NCI-H748 (cell line): ENCODE results near the gene THRA.
A peak's percentile ranks its signal among the peaks of the same experiment; 100 is the strongest.

Experiments
- DNase-seq: peaks from one replicate; lab custom pipeline; 2025; ENCODE audit not compliant: unreplicated experiment; lab: John Stamatoyannopoulos, UW

The THRA gene

DNA sequence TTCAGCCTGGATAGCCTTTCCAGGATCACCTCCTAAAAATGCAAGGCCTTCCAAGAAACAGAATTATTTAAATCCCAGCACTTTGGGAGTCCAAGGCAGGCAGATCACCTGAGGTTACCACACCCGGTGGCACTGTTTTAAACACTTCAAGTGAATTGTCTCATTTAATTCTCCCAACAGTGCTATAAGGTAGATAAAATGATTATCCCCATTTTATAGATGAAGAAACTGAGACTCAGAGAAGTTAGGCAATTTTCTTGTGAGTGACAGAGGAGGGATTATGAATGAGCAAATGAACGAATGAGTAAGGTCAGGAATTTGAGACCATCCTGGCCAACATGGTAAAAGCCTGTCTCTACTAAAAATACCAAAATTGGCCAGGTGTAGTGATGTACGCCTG, 16.8 kb downstream of the THRA start:
- DNase-seq = no peak

DNA sequence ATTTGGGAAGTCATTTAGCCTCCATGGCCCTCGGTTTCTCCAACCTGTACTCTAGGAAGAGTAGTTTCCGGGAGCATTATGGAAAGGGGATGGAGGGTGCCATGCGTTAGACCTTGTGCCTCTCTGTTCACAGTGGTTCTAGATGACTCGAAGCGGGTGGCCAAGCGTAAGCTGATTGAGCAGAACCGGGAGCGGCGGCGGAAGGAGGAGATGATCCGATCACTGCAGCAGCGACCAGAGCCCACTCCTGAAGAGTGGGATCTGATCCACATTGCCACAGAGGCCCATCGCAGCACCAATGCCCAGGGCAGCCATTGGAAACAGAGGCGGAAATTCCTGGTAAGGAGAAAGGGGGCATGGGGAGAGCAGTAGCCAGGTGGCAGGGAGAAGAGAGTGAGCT, 21.7 kb downstream of the THRA start:
- DNase-seq = no peak

DNA sequence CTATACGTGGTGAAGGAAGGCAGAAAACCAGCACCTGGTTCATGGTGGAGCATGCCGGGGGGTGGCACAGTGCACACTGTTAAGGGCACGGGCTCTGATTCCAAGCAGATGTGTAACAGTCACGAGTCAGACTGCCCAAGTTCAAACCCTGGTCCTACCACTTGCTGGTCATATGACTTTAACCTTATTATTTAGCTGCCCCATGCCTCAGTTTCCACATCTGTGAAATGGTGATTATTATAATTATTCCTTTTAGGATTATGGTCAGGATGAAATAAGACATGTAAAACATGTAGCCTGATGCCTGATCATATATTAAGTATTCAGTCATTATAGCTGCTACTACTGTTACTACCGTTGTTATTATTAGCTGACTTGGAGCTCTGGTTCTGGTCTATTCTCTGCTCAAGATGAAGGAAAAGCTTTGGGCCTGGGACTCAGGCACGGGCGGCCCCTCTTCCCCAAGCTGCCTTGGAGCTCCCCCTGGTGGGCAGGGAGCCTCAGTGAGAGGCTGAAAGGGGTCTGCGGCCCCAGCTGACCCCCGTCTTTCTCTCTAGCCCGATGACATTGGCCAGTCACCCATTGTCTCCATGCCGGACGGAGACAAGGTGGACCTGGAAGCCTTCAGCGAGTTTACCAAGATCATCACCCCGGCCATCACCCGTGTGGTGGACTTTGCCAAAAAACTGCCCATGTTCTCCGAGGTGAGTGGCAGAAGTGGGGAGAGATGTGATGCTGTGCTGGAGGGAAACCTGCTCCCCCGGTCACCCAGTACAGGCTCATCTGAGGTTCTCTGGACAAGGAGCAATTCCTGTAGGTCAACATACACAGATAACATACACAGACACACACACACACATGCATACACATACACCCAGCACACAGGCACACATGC, 23.6 kb downstream of the THRA start:
- peak; percentile 39 for DNase-seq

GRCh38 chr17:40087049-40087794, 24.5 kb downstream of the THRA start:
- DNase-seq = no peak

DNA sequence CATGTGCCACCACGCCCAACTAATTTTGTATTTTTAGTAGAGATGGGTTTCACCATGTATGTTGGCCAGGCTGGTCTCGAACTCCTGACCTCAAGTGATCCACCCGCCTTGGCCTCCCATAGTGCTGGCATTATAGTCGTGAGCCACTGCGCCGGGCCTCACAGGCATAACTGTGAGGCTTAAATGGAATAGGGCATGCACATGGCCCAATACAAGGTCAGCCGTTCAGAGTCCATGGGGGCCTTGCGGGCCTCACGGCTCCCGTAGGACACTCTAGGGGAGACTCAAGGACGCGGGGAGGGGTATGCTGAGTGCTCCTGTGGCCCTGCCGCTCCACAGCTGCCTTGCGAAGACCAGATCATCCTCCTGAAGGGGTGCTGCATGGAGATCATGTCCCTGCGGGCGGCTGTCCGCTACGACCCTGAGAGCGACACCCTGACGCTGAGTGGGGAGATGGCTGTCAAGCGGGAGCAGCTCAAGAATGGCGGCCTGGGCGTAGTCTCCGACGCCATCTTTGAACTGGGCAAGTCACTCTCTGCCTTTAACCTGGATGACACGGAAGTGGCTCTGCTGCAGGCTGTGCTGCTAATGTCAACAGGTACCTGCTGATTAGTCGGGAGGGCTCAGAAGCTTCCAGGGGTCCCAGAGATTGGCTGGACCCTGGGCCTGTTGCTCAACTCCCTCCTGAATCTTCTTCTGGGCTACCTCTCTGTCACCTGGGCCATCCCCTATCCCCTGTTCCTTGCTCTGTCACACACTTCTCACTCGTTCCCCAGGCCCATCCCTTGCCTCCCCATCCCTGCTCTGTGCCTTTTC, 25.3 kb downstream of the THRA start:
- DNase-seq = no peak

DNA sequence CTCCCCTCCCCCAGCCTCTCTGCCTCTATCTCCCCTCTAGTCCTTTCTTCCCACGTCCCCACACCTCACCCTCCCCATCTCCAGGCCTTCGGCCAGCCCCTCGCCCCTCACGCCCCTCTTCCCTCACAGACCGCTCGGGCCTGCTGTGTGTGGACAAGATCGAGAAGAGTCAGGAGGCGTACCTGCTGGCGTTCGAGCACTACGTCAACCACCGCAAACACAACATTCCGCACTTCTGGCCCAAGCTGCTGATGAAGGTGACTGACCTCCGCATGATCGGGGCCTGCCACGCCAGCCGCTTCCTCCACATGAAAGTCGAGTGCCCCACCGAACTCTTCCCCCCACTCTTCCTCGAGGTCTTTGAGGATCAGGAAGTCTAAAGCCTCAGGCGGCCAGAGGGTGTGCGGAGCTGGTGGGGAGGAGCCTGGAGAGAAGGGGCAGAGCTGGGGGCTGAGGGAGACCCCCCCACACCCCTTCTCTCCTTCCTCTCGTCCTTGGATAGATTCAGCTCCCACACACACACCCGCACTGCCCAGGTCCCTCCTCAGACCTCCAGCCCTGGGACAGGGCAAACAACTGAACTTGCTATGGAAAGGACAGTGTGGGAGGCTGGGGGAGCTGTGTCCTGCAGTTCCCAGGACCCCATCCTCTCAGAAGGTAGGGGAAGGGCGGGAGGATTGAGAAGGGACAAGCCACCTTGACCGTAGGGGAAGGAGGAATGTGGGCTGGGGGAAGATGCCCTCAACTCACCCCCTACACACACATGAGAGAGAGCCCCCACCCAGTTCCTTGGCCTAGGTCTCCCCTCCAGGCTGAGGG, 26.5 kb downstream of the THRA start:
- no peak for DNase-seq

DNA sequence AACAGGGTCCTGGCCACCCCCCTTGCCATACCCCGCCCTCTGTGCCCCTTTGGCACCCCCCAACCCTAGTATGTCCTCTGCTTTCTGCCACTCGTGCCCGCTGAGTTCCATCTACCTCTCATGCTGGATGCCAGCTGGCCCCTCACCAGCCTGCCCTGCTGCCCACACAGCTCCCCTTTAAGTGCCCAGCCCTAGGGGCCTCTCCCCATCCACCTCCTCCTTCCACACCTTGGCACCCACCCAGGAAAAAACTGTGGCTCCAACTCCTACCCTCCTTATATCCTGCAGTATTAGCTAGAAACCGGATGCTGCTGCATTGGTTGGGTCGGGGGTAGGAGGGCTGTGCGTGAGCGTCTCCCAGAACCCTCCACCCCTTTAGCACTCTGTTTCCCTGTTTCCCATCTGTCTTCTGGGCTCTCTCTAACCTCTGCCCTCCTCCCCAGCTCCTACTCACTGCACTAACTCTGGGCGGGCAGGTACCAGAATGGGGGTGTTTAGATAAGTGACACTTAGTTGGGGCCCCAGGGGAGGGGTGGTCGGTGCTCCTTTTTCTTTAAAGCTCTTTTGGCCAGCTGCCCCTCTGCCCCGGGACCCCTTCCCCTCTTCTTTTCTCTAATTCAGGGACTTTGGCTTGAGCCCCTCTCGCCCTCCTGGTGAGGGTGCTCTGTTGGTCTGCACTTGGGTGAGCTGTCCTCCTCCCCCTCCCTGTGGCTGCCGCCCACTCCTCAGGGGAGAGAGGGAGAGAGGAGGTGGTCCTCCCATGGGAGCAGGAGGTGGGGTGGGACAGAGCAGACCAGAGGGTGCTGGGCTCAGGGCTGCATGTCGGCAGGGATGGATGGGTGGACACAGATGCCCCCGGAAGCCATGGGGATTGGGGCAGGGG, 27.7 kb downstream of the THRA start:
- no peak for DNase-seq

GRCh38 chr17:40091691-40092397, 29.1 kb downstream of the THRA start:
- no peak for DNase-seq

- no peak for DNase-seq
Measured at GRCh38 chr17:40092581-40092980, 29.8 kb downstream of the THRA start.

- no peak for DNase-seq
Measured at GRCh38 chr17:40093005-40093579, 30.3 kb downstream of the THRA start.

DNA sequence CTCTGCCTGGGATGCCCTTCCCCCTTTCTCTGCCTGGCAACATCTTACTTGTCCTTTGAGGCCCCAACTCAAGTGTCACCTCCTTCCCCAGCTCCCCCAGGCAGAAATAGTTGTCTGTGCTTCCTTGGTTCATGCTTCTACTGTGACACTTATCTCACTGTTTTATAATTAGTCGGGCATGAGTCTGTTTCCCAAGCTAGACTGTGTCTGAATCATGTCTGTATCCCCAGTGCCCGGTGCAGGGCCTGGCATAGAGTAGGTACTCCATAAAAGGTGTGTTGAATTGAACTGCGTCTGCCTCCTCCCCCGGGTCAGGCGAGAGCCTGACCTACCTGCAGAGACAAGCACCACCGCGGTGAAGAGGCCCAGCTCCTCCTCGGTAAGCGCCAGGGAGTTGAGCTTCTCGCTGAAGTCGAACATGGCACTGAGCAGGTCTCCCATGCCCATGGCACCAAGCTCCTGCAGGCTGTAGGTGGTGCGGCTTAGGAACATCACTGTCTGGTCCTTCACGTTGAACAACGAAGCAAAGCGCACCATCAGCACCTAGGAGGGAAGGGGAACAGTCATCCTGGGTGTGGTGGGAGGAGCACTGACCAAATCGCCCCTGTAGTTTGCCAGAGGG, 30.9 kb downstream of the THRA start:
- no peak for DNase-seq

GRCh38 chr17:40094874-40095273, 32.1 kb downstream of the THRA start:
- DNase-seq = no peak

DNA sequence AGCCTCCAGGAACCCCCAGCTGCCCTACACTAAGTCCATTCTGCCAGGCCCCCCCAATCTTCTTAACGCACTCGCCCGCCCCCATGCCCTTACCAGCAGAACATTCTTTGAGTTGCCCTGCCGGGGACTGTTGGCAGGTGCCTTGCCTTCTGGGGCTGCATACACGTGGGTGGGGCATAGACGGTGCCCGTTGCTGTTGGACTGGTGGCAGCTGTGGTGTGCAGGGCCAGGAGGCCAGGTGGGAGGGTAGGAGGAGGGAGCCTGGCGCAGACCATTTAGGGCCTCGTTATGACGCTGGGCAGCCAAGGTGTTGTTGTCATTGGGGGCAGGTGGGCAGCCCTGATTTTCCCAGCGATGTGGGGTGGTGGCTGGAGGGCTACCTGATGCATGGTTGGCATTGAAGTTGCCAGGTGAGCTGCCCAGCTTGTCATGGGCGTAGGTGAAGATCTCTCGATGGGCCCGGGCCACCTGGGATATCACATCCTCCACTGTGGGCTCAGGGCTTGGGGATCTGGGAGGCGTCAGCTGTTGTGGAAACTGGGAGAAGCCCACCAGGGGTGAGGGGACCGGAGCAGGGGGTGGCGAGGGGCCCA, 32.7 kb downstream of the THRA start:
- DNase-seq = no peak

DNA sequence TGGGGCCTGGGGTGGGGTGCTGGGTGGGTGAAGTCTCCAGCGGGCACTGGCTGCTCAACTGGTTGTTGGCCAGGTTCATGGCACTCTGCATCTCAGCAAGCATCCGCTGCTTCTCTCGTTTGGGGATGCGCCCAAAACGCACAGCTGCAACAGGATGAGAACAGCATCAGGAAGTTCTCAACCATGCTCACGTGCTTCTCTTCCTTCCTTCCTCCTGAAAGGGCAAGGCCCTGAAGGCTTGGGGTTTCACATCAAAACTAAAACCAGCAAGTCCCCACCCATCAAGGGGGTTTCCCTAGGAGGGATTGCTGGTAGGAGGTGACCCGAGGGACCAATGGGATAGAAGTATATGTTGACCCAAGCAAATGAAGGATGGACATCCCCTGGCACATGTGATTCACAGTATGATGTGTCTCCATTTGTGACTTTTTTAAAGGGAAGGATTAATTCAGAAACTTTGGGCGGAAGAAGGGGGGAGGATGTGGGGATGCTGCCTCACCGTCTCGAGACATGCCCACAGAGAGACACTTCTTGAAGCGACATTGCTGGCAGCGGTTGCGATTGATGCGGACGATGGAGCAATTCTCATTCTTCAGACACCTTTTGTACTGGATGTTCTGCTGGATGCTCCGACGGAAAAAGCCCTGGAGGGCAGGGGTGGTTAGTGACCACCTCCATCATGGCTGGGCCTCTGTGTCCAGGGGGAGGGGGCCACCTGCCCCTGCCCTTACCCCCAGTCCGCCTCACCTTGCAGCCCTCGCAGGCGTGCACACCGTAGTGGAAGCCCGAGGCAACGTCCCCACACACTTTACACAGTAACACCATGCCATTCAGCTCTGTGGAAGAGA, 33.4 kb downstream of the THRA start:
- no peak for DNase-seq

DNA sequence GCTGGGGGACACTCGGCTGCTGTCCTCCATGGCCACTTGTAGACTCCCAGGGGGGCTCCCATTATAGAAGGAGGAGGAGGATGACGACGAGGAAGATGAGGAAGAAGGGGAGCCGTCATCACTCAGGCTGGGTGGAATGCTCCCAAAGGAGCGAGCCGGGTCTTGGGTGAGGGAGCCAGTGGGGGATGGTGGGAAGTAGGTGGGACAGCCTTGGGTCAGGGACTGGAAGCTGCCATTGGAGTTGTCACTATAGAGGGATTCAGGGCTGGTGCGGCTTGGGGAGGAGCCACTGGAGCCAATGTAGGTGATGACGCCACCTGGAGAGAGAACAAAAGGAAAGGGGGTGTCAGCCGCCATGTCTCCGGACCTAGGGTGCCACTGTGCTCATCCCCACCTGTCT, 34.3 kb downstream of the THRA start:
- no peak for DNase-seq

DNA sequence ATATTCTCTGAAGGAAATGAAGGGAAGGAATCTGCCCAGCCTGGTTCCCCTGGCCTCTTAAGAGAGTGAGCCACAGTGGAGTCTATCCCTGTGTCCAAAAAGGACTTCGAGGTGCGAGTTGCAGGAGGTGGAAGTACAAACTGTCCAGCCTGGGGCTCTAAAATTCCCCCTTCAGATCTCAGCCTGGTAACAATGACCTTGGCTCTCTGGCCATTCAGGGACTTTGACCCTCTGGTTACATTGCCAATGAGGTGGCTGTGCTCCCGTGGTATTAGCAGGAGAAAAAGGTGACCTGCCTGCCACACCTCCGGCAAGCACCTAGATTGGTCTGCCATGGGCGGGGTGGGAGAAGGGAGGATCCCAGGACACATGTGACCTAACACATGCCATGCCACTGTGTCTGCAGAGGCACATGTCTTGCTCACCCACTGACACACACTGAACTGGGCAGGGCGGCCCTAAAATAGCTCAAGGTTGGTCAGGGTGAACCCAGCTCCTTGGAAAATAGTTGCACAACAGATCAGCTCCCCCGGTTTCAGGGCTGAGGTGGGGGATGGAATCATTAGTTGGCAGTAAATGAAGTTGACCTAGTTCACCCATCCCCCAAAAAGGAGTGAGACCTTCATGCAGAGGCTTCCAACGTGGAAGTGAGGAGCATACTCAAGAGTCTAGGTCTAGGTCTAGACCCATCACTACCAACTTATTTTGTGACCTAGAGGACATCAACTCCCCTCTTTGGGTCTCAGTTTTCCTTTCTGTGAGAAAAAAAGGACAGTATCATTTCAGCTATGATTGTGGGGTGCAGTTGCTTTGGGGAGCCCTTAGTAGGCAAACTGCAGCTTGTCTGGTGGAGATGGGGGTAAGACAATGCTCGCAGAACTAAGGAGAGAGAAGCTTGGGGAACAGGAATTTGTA, 35.4 kb downstream of the THRA start:
- DNase-seq = no peak
